Esophagus squamous epithelium (tissue), 5 donors: ENCODE measurements around the gene P4HA3. TPM values are rescaled to one million over a fixed set of nuclear protein-coding genes. Genes with fewer than 3 reads are reported as not detected.

Experiments
- DNase-seq: peaks from one replicate; lab custom pipeline; 2025; lab: John Stamatoyannopoulos, UW
- H3K27ac ChIP-seq, 4 donors: fragments of 200-600 bp; sonication (generic); one replicate each; pipeline ENCODE4 v1.5.1; 2016 to 2019; ENCODE audit warnings: mild to moderate bottlenecking in 1 of 4
- H3K27me3 ChIP-seq, 4 donors: fragments of 200-600 bp; sonication (generic); 1 replicate in 3 of 4; 2 replicates in 1 of 4; pipeline versions ENCODE4 v1.5.1 to v1.6.0; 2017 to 2021; ENCODE audit warnings: antibody characterized with exemption in 1 of 4
- H3K36me3 ChIP-seq, 3 donors: fragments of 200-600 bp; sonication (generic); one replicate each; pipeline ENCODE4 v1.5.1; 2016 to 2019
- H3K4me1 ChIP-seq, 3 donors: fragments of 200-600 bp; sonication (generic); one replicate each; pipeline ENCODE4 v1.5.1; 2017 to 2019
- H3K4me3 ChIP-seq, 4 donors: fragments of 200-600 bp; sonication (generic); 1 replicate in 3 of 4; 2 replicates in 1 of 4; pipeline ENCODE4 v1.5.1; 2016 to 2019; ENCODE audit warnings: mild to moderate bottlenecking in 2 of 4, moderate library complexity in 1 of 4
- H3K9me3 ChIP-seq, 3 donors: fragments of 200-600 bp; sonication (generic); one replicate each; pipeline ENCODE4 v1.5.1; 2016 to 2019
- CTCF ChIP-seq, 6 experiments: fragments of 450-650 bp in 4 of 6; fragments of 200-600 bp in 2 of 6; sonication (generic) in 2 of 6; IDR thresholded peaks; one replicate each; pipeline ENCODE4 v1.5.1; 2016 to 2019; ENCODE audit warnings: antibody characterized with exemption in 6 of 6, mild to moderate bottlenecking in 4 of 6, moderate library complexity in 4 of 6
- POLR2A ChIP-seq, 4 donors: fragments of 450-650 bp; IDR thresholded peaks; one replicate each; pipeline ENCODE4 v1.6.1; 2017; ENCODE audit warnings: antibody characterized with exemption in 4 of 4, mild to moderate bottlenecking in 4 of 4, moderate library complexity in 3 of 4
- WGBS, 2 donors: methylation state at CpG; one replicate each; pipeline ENCODE4 v1.1.5; 2018; 5-methylcytosine and 5-hydroxymethylcytosine counted together
- intact Hi-C: fragments of 100-400 bp; cut with DNase I; formaldehyde crosslinking; loops from one replicate; pipeline ENCODE4 v1.15.0; 2022
- total RNA-seq, 4 donors: library from RNA; depleted of rRNA; stranded (reverse); fragments of >200 nt; gene quantifications; one replicate each; pipeline ENCODE4 v1.1.0, GENCODE V29; 2016
- donor health status: DM: yes; HTN: yes; CAD: no.

The P4HA3 gene
- total RNA-seq, 4 donors from 2014 or later = 0.19 TPM; not detected in 3

GRCh38 chr11:74279256-74279655 is 32.2 kb downstream of the P4HA3 start:
- Histone ChIP-seq H3K27ac (peak overlapping the region in 2 of 4 donors; percentile 15 to 74), H3K4me3 (no peak overlapping the region), H3K4me1 (no peaks in the 10 kb centered on the region), H3K9me3 (no peaks in the 10 kb centered on the region), H3K36me3 (no peaks in the 10 kb centered on the region), H3K27me3 (no peaks in the 10 kb centered on the region)
- TF ChIP-seq CTCF (IDR thresholded peaks at IDR 0.05) = no peak
- TF ChIP-seq POLR2A (IDR thresholded peaks at IDR 0.05) = no peak
- intact Hi-C loops = no loop called here
- WGBS, 2 donors = 67 to 82% methylated on average over 5 of the region's 5 CpGs
- no peak for DNase-seq

DNA sequence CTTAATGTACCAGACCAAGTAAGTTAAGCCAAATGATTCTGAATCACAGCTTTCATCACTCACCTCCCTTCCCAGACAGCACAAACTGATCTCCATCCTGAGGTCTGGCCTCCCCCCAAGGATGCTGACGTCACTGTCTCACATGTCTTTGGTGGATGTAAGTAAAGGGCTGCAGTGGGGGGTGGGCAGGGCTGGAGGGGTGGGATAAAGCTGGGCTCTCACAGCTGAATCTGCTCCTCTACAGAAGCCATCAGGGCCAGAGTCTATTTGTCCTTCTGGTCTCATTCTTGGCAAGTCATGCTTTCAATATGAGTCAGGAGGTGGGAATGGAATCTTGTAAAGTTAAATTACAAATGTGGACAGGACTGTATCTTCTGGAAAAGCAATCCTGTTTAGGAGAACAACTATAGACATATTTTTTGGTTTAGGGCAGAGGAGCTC is 32.7 kb downstream of the P4HA3 start:
- intact Hi-C loops = no loop called here

GRCh38 chr11:74278103-74278502 is 33.3 kb downstream of the P4HA3 start:
- no peak overlapping the region for H3K4me3 ChIP-seq
- 86 to 91% methylated on average over 2 of the region's 2 CpGs for WGBS, 2 donors
- no peaks in the 10 kb centered on the region for H3K27me3 ChIP-seq
- intact Hi-C loops = no loop called here
- H3K4me1 ChIP-seq = no peaks in the 10 kb centered on the region
- TF ChIP-seq CTCF (IDR thresholded peaks at IDR 0.05) = no peak
- TF ChIP-seq POLR2A (IDR thresholded peaks at IDR 0.05) = no peak
- no peaks in the 10 kb centered on the region for H3K9me3 ChIP-seq
- DNase-seq = no peak
- no peaks in the 10 kb centered on the region for H3K36me3 ChIP-seq
- peak overlapping the region in 1 of 4 donors; percentile 74 for H3K27ac ChIP-seq

More for the DNA sequence above, 32.7 kb downstream of the P4HA3 start:
- TF ChIP-seq POLR2A (IDR thresholded peaks at IDR 0.05) (no peak), CTCF (IDR thresholded peaks at IDR 0.05) (no peak)
- H3K9me3 ChIP-seq = no peaks in the 10 kb centered on the region
- WGBS, 2 donors = 56 to 85% methylated on average over 1 of the region's 1 CpG
- H3K4me1 ChIP-seq = no peaks in the 10 kb centered on the region
- no peak overlapping the region for H3K4me3 ChIP-seq
- DNase-seq = no peak
- H3K27me3 ChIP-seq = no peaks in the 10 kb centered on the region
- peak overlapping the region in 2 of 4 donors; percentile 15 to 74 for H3K27ac ChIP-seq
- no peaks in the 10 kb centered on the region for H3K36me3 ChIP-seq

- Histone ChIP-seq H3K27ac (no peak overlapping the region), H3K4me1 (no peaks in the 10 kb centered on the region), H3K9me3 (no peaks in the 10 kb centered on the region), H3K4me3 (no peak overlapping the region), H3K36me3 (no peaks in the 10 kb centered on the region), H3K27me3 (peaks cover 0 to 10% (median 0%) of the 10 kb centered on the region in 4 donors)
- TF ChIP-seq CTCF (IDR thresholded peaks at IDR 0.05) (no peak), POLR2A (IDR thresholded peaks at IDR 0.05) (no peak)
- intact Hi-C loops = no loop called here
- DNase-seq = no peak
- 82 to 87% methylated on average over 2 of the region's 2 CpGs for WGBS, 2 donors
Measured at GRCh38 chr11:74276581-74276980, 34.9 kb downstream of the P4HA3 start.

DNA sequence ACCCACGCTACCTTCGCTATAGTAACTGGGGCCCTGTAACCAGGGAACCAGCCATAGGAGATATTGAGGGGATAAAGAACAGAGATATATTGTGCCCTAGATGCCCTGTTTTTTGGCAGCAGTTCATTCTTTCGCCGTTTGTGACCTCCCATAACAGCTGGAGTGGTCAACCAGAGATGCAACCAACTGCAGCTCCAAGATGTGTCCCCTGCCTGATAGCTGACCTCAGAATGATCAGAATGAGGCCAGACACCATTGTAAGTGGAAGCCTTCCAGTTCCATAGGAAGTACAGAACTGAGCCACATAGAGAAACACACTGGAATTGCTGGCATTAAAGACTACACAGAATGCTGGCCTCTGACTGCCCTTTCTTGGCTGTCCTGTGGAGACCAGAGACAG is 39.2 kb downstream of the P4HA3 start:
- intact Hi-C loops = no loop called here
- peaks cover 0 to 40% (median 2%) of the 10 kb centered on the region in 4 donors for H3K27me3 ChIP-seq
- 74 to 90% methylated on average over 4 of the region's 4 CpGs for WGBS, 2 donors
- no peak overlapping the region for H3K4me3 ChIP-seq
- no peaks in the 10 kb centered on the region for H3K9me3 ChIP-seq
- DNase-seq = no peak
- TF ChIP-seq CTCF (IDR thresholded peaks at IDR 0.05) (no peak), POLR2A (IDR thresholded peaks at IDR 0.05) (no peak)
- no peak overlapping the region for H3K27ac ChIP-seq
- no peaks in the 10 kb centered on the region for H3K36me3 ChIP-seq
- H3K4me1 ChIP-seq = peaks cover 0 to 9% (median 0%) of the 10 kb centered on the region in 3 donors
